NCI-H748 (cell line): ENCODE data around the gene GREB1L.
"Not testable (repeated sequence)": the region's sequence is repeated elsewhere in the genome, so short reads cannot be mapped to it uniquely, and the experiment has no call there.

Experiments used
- DNase-seq: peaks from one replicate; lab custom pipeline; 2025; ENCODE audit not compliant: unreplicated experiment; lab: John Stamatoyannopoulos, UW

Gene GREB1L

GRCh38 chr18:21262979-21263378 lies 20.9 kb downstream of the GREB1L start:
- peak; percentile 54 for DNase-seq

- peak; percentile 12 for DNase-seq
These were observed 22.6 kb downstream of the GREB1L start for GRCh38 chr18:21264651-21265050.

- DNase-seq = no peak
These were observed 24.1 kb downstream of the GREB1L start for GRCh38 chr18:21265971-21266673.

GRCh38 chr18:21267400-21267799 lies 25.4 kb downstream of the GREB1L start:
- no peak for DNase-seq

GRCh38 chr18:21269349-21269748 lies 27.3 kb downstream of the GREB1L start:
- DNase-seq = no peak

- DNase-seq = no peak
These were observed 28.4 kb downstream of the GREB1L start for GRCh38 chr18:21270453-21270852.

GRCh38 chr18:21272016-21272579 lies 30.1 kb downstream of the GREB1L start:
- no peak for DNase-seq

- no peak for DNase-seq
These were observed 31.5 kb downstream of the GREB1L start for GRCh38 chr18:21273568-21273967.

- no peak for DNase-seq
These were observed 33.6 kb downstream of the GREB1L start for GRCh38 chr18:21275645-21276044.

- DNase-seq = no peak
These were observed 35.5 kb downstream of the GREB1L start for GRCh38 chr18:21277578-21277977.

- DNase-seq = not testable (repeated sequence)
These were observed 36.2 kb downstream of the GREB1L start for GRCh38 chr18:21278218-21278617.

- DNase-seq = no peak
These were observed 39.6 kb downstream of the GREB1L start for GRCh38 chr18:21281603-21282002.

GRCh38 chr18:21284540-21284939 lies 42.5 kb downstream of the GREB1L start:
- DNase-seq = no peak

- DNase-seq = no peak
These were observed 47.8 kb downstream of the GREB1L start for GRCh38 chr18:21289827-21290226.

GRCh38 chr18:21291106-21291505 lies 49.1 kb downstream of the GREB1L start:
- DNase-seq = peak; percentile 15

- DNase-seq = no peak
These were observed 51.4 kb downstream of the GREB1L start for GRCh38 chr18:21293479-21293878.

GRCh38 chr18:21295101-21295500 lies 53.1 kb downstream of the GREB1L start:
- no peak for DNase-seq

- DNase-seq = no peak
These were observed 54.0 kb downstream of the GREB1L start for GRCh38 chr18:21296045-21296444.

GRCh38 chr18:21298351-21298750 lies 56.3 kb downstream of the GREB1L start:
- no peak for DNase-seq

- no peak for DNase-seq
These were observed 58.2 kb downstream of the GREB1L start for GRCh38 chr18:21300035-21300907.

- DNase-seq = no peak
These were observed 58.8 kb downstream of the GREB1L start for GRCh38 chr18:21300908-21301200.

- DNase-seq = no peak
These were observed 61.4 kb downstream of the GREB1L start for GRCh38 chr18:21303445-21303844.
